Caki2 (cell line): ENCODE measurements around the gene PSMD7. TPM values are rescaled to one million over a fixed set of nuclear protein-coding genes. Genes with fewer than 3 reads are reported as not detected.
"Not testable (repeated sequence)": the region's sequence is repeated elsewhere in the genome, so short reads cannot be mapped to it uniquely, and the experiment has no call there.

ENCODE experiments used
- DNase-seq: peaks from one replicate; pipeline ENCODE4 v3.0.0-alpha.2; 2015; ENCODE audit warnings: low read depth
- in situ Hi-C: cut with HindIII; loops from 2 replicates; pipeline ENCODE4 v1.10.0; 2016; ENCODE audit warnings: low sequenced_read_pairs, low pct_unique_long_range_greater_than_20kb, mixed read lengths
- total RNA-seq: library from RNA; depleted of rRNA; stranded (reverse); fragments of >200 nt; shearing (Covaris generic); gene quantifications from 2 replicates; pipeline ENCODE4 v1.2.3, GENCODE V29; 2014; ENCODE audit warnings: low replicate concordance; rRNA removed

PSMD7 gene
- total RNA-seq, 1 experiment from 2014 or later, result 107 TPM

DNA sequence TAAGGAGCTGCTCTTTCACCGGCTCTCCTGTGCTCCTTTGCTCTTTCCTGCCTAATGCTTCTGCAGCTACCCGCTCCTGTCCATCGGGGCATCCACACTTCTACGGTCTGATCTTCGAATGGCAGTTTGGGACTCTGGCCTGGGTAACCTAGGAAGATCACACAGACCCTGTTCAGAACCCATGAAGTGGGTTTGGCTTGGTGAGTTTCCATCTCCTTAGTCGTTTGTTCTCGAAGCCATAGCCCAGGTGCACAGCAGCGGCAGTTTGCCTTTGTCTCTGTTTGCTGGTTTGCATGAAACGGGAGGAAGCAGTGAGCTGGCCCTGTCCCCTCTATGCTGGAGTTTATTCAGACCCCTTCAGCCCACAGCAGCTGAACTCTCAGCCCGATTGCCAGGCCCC lies 29.0 kb downstream of the PSMD7 start:
- in situ Hi-C loops, result no loop called here
- no peak for DNase-seq

DNA sequence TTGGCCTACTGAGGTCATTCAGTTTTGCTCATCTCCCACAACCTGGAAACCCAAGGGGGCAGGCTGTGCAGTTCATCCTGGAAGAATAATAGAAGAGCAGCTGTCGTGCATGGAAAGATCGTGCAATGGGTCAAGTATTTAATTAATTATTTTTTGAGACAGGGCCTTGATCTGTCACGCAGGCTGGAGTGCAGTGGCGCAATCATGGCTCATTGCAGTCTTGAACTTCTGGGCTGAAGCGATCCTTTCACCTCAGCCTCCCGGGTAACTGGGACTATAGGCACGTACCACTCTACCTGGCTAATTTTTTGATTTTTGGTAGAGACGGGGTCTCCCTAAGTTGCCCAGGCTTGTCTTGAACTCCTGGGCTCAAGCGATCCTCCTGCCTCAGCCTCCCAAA lies 31.7 kb downstream of the PSMD7 start:
- DNase-seq, in situ Hi-C loops: not testable (repeated sequence)

GRCh38 chr16:74332469-74332868 lies 35.9 kb downstream of the PSMD7 start:
- DNase-seq, in situ Hi-C loops: not testable (repeated sequence)

DNA sequence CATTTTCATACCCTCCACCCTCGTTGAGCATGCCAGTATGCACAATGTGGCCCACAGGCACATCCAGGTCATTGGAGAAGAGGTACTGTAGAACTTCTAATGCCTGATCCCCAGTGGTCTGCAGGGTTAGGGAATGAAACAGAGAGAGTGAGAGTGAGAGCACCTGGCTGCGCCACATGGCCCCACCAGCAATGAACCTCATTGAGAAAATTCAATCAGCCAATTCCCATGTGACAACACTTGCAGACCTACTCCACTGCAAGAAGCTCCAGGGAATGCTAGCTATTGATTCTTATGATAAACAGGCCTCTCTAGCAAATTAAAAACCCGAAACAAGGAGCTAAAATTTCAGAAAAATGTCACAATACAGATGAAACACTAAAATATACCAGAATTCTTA lies 40.9 kb downstream of the PSMD7 start:
- DNase-seq, in situ Hi-C loops: not testable (repeated sequence)

GRCh38 chr16:74339226-74339625 lies 42.6 kb downstream of the PSMD7 start:
- in situ Hi-C loops, DNase-seq: not testable (repeated sequence)

GRCh38 chr16:74353038-74353437 lies 56.4 kb downstream of the PSMD7 start:
- DNase-seq, in situ Hi-C loops: not testable (repeated sequence)

Other genes starting within 250 kb of the PSMD7 start
- gene NPIPB15, start 79.5 kb downstream of the PSMD7 start, total RNA-seq, result not detected in 2 replicates
- 6.7 TPM in 1 of 2 replicates, not detected in the other for gene CLEC18B, start 124.7 kb downstream of the PSMD7 start, total RNA-seq